ENCODE results near the gene FBXO31. TPM values are rescaled to one million over a fixed set of nuclear protein-coding genes. Genes with fewer than 3 reads are reported as not detected.

Gene FBXO31
- total and polyA plus RNA-seq, 2 of the 13 experiments (the other 11 are each of a cell fraction or from before 2014, with no cell fraction given) = 92.4 to 101 TPM

- no peak overlapping the region for H3K9ac ChIP-seq (ENCODE audit: insufficient read depth, low read depth, low read length)
- no peaks in the 10 kb centered on the region for H3K27me3 ChIP-seq (ENCODE audit: control insufficient read depth in 1 of 2, insufficient read depth in 2 of 2, low read length in 2 of 2)
- ChIA-PET POLR2A (no interaction called here), CTCF (ENCODE audit: low intra/inter-chr PET ratio, low total read pairs) (no interaction called here)
- H3K4me1 ChIP-seq (ENCODE audit: insufficient read depth, low read length) = no peaks in the 10 kb centered on the region
- FAIRE-seq (no peak), DNase-seq (ENCODE audit: low spot score) (no peak), ATAC-seq (no peak)
- intact Hi-C loops (cut with micrococcal nuclease; ENCODE audit: unreplicated experiment) (no loop called here), in situ Hi-C loops (cut with HindIII; ENCODE audit: extremely low pct_ligation_motif_present, low pct_unique_long_range_greater_than_20kb) (no loop called here)
- peaks cover 7% of the 10 kb centered on the region; the same call in 1 of the 2 replicates for H4K20me1 ChIP-seq (ENCODE audit: insufficient read depth, low read length)
- no peak overlapping the region for H3K4me3 ChIP-seq (replicated peaks in 1 of 3; ENCODE audit: insufficient read depth in 1 of 3, low read depth in 2 of 3, low read length in 3 of 3)
- H3K79me2 ChIP-seq (ENCODE audit: insufficient read depth, low read length) = no peaks in the 10 kb centered on the region
- 97% methylated on average over 13 of the region's 13 CpGs for WGBS (ENCODE audit: low lambda C conversion rate)
- no TSS peak for BruUV-seq (replicated peaks)
- H3K27ac ChIP-seq (ENCODE audit: extremely low read length, insufficient read depth, low read length) = no peak overlapping the region
- peaks cover 36 to 68% of the 10 kb centered on the region in 2 experiments for H3K36me3 ChIP-seq (replicated peaks in 1 of 2; ENCODE audit: control insufficient read depth in 1 of 2, insufficient read depth in 2 of 2, low read length in 2 of 2)
- H2AFZ ChIP-seq (ENCODE audit: low read length) = no peak overlapping the region
- H3K4me2 ChIP-seq (ENCODE audit: low read depth, low read length) = no peak overlapping the region
- no peaks in the 10 kb centered on the region for H3K9me3 ChIP-seq (ENCODE audit: low read length)
- TF ChIP-seq ZBTB42 (CRISPR knock-in tag; IDR thresholded peaks at IDR 0.05) (no peak), CREB1 (IDR thresholded peaks at IDR 0.05) (no peak), CREB1 (CRISPR knock-in tag; IDR thresholded peaks at IDR 0.05) (no peak), ZNF562 (CRISPR knock-in tag; IDR thresholded peaks at IDR 0.05; ENCODE audit: borderline replicate concordance) (no peak), ZNF484 (CRISPR knock-in tag; IDR thresholded peaks at IDR 0.05; ENCODE audit: borderline replicate concordance, low read depth) (no peak), ZNF34 (CRISPR knock-in tag; IDR thresholded peaks at IDR 0.05; ENCODE audit: borderline replicate concordance) (no peak), RXRB (CRISPR knock-in tag; IDR thresholded peaks at IDR 0.05; ENCODE audit: borderline replicate concordance) (no peak), HMG20A (CRISPR knock-in tag; IDR thresholded peaks at IDR 0.05; ENCODE audit: borderline replicate concordance) (no peak), HNRNPLL (IDR thresholded peaks at IDR 0.05; ENCODE audit: low read depth, low read length, poor library complexity, severe bottlenecking) (no peak), PPARG (CRISPR knock-in tag; conservative IDR thresholded peaks at IDR 0.05) (no peak), ZNF543 (CRISPR knock-in tag; IDR thresholded peaks at IDR 0.05) (no peak), NPAS2 (CRISPR knock-in tag; IDR thresholded peaks at IDR 0.05; ENCODE audit: borderline replicate concordance) (no peak), ZNF687 (CRISPR knock-in tag; IDR thresholded peaks at IDR 0.05) (no peak), PHF20 (CRISPR knock-in tag; IDR thresholded peaks at IDR 0.05) (no peak), ZNF552 (CRISPR knock-in tag; IDR thresholded peaks at IDR 0.05; ENCODE audit: borderline replicate concordance) (no peak)
- TF ChIP-seq, protein P1, sequence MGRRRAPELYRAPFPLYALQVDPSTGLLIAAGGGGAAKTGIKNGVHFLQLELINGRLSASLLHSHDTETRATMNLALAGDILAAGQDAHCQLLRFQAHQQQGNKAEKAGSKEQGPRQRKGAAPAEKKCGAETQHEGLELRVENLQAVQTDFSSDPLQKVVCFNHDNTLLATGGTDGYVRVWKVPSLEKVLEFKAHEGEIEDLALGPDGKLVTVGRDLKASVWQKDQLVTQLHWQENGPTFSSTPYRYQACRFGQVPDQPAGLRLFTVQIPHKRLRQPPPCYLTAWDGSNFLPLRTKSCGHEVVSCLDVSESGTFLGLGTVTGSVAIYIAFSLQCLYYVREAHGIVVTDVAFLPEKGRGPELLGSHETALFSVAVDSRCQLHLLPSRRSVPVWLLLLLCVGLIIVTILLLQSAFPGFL (CRISPR knock-in tag; IDR thresholded peaks at IDR 0.05) = no peak
- TF ChIP-seq, protein P2, sequence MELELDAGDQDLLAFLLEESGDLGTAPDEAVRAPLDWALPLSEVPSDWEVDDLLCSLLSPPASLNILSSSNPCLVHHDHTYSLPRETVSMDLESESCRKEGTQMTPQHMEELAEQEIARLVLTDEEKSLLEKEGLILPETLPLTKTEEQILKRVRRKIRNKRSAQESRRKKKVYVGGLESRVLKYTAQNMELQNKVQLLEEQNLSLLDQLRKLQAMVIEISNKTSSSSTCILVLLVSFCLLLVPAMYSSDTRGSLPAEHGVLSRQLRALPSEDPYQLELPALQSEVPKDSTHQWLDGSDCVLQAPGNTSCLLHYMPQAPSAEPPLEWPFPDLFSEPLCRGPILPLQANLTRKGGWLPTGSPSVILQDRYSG (CRISPR knock-in tag; IDR thresholded peaks at IDR 0.05) = no peak
- TF ChIP-seq, protein P3, sequence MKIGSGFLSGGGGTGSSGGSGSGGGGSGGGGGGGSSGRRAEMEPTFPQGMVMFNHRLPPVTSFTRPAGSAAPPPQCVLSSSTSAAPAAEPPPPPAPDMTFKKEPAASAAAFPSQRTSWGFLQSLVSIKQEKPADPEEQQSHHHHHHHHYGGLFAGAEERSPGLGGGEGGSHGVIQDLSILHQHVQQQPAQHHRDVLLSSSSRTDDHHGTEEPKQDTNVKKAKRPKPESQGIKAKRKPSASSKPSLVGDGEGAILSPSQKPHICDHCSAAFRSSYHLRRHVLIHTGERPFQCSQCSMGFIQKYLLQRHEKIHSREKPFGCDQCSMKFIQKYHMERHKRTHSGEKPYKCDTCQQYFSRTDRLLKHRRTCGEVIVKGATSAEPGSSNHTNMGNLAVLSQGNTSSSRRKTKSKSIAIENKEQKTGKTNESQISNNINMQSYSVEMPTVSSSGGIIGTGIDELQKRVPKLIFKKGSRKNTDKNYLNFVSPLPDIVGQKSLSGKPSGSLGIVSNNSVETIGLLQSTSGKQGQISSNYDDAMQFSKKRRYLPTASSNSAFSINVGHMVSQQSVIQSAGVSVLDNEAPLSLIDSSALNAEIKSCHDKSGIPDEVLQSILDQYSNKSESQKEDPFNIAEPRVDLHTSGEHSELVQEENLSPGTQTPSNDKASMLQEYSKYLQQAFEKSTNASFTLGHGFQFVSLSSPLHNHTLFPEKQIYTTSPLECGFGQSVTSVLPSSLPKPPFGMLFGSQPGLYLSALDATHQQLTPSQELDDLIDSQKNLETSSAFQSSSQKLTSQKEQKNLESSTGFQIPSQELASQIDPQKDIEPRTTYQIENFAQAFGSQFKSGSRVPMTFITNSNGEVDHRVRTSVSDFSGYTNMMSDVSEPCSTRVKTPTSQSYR (CRISPR knock-in tag; IDR thresholded peaks at IDR 0.05; ENCODE audit: borderline replicate concordance) = no peak
Observed at GRCh38 chr16:87409781-87410180, 26.2 kb upstream of the FBXO31 start.

All from HepG2 (cell line).